ENCODE data around the gene PKP4. TPM values are rescaled to one million over a fixed set of nuclear protein-coding genes. Genes with fewer than 3 reads are reported as not detected.

PKP4 gene
- total RNA-seq, 6 donors from 2014 or later, result 37.5 to 160 (median 60.8) TPM

DNA sequence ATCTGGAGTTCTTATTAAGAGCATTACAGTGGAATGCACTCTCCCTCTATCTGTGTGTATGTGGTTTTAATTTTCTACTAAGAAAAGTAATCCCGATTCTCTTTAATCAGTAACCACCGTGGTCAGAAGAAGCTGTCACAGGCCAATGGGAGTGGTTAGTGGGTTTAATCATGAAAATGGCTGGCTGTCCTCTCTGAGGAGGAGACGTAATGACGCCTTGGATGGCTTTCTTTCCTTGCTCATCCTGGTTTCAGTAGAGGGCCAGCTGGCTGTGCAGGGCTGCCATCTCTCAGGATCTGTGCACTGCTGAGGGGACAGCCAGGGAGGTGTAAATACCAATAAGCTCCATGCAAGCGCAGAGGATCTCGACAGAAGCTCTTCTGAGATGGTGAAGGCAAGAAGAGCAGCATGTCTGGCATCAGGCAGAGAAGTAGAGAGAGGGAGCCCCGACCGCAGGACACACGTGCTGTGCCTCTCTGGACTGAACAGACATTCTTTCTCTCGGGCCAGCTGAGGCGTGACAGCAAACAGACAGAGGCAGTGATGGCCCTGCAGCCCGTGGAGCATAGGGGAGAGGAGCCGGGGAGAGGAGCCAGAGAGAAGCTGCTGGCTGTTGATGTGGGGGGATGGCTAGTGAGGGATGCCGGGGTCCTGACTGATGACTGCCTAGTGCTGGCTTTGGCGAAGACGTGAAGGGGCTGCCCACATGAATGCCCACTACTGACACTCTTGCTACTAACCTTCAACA, 273.3 kb downstream of the PKP4 start:
- no peaks in the 10 kb centered on the region for H3K27me3 ChIP-seq
- TF ChIP-seq EP300 (IDR thresholded peaks at IDR 0.05), result no peak
- no peaks in the 10 kb centered on the region for H3K9me3 ChIP-seq
- 86 to 87% methylated on average over 13 to 15 of the region's 16 CpGs for WGBS, 2 donors
- H3K36me3 ChIP-seq, result no peaks in the 10 kb centered on the region
- no peak overlapping the region for H3K4me3 ChIP-seq
- H3K4me1 ChIP-seq, result peaks cover 0 to under 1% (median 0%) of the 10 kb centered on the region in 4 donors
- no peak overlapping the region for H3K27ac ChIP-seq
- no peak for ATAC-seq (ENCODE audit: low FRiP score in 2 of 2)
- DNase-seq, result no peak

DNA sequence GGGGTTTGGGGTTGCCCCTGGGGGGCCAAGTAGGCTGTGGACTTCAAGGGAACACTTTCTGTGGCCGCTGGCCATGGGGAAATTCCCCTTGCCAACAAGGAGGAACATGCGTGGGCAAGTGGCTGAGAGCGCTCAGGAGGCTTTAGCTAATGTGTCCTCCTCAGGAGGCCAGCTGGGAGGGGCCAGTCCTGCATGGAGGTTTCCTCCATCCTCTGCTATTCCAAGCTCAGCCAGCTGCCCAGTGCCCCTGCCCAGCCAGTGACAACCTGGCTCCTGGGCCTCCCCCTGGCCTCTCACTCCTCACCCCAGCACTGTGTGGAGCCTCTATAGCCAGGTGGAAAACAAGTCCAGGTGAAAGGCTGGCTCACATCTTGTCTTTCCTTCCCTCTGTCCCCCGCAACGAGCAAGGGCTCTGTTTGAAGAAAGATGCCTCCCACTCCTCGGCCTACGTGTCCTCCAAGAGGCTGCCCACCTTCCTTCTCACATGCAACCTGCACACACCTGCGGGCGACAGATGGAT, 273.9 kb downstream of the PKP4 start:
- WGBS, 2 donors, result 95 to 96% methylated on average over 6 to 9 of the region's 9 CpGs
- Histone ChIP-seq H3K27ac (no peak overlapping the region), H3K4me1 (no peaks in the 10 kb centered on the region), H3K9me3 (no peaks in the 10 kb centered on the region), H3K36me3 (no peaks in the 10 kb centered on the region), H3K4me3 (no peak overlapping the region), H3K27me3 (no peaks in the 10 kb centered on the region)
- ATAC-seq (ENCODE audit: low FRiP score in 2 of 2), result peak in 1 of 2 donors; percentile 3
- DNase-seq, result no peak
- no peak for TF ChIP-seq POLR2A (IDR thresholded peaks at IDR 0.05)
- TF ChIP-seq, protein P1, sequence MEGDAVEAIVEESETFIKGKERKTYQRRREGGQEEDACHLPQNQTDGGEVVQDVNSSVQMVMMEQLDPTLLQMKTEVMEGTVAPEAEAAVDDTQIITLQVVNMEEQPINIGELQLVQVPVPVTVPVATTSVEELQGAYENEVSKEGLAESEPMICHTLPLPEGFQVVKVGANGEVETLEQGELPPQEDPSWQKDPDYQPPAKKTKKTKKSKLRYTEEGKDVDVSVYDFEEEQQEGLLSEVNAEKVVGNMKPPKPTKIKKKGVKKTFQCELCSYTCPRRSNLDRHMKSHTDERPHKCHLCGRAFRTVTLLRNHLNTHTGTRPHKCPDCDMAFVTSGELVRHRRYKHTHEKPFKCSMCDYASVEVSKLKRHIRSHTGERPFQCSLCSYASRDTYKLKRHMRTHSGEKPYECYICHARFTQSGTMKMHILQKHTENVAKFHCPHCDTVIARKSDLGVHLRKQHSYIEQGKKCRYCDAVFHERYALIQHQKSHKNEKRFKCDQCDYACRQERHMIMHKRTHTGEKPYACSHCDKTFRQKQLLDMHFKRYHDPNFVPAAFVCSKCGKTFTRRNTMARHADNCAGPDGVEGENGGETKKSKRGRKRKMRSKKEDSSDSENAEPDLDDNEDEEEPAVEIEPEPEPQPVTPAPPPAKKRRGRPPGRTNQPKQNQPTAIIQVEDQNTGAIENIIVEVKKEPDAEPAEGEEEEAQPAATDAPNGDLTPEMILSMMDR (IDR thresholded peaks at IDR 0.05), result no peak
- no peak for TF ChIP-seq POLR2AphosphoS5 (IDR thresholded peaks at IDR 0.05)
- no peak for TF ChIP-seq EP300 (IDR thresholded peaks at IDR 0.05)

DNA sequence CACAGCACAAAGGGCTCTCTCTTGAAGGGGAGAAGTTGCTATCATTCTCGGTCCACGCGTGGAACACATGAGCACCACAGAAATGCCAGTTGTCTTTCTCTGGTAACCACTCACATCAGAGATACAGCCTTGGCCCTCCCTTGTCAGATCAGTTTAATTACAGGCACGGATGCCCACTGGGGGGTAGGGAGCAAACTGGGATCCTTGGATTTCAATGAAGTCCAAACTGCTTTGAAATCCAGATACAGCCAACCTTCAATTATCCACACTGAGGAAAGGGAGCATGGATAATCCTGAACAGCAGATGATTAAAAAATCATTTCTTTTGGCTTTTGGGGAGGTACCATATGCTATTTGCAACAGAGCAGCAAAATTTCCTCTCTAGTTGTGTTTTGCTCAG, 274.6 kb downstream of the PKP4 start:
- TF ChIP-seq POLR2AphosphoS5 (IDR thresholded peaks at IDR 0.05), result no peak
- Histone ChIP-seq H3K9me3 (no peaks in the 10 kb centered on the region), H3K4me3 (no peak overlapping the region), H3K27ac (no peak overlapping the region), H3K27me3 (no peaks in the 10 kb centered on the region), H3K4me1 (no peaks in the 10 kb centered on the region), H3K36me3 (no peaks in the 10 kb centered on the region)
- no peak for DNase-seq
- no peak for ATAC-seq (ENCODE audit: low FRiP score in 2 of 2)
- 97 to 100% methylated on average over 4 of the region's 4 CpGs for WGBS, 2 donors

Small RNA genes within 50 kb of the gene (small RNA-seq; reads per million reads assigned to genes)
- gene AC005042.3, result 0 reads per million in 4 donors
- gene RN7SL393P, result 0 reads per million in 4 donors

Other genes starting within 250 kb of the PKP4 start
- gene CCDC148, start 199 bp upstream of the PKP4 start, total RNA-seq, result 1 to 10 TPM in 5 of 6 donors, under 1 TPM in 1; 0.69 to 4.2 (median 1.9) TPM